Activated T-helper 1 cell treated with anti-CD3 and anti-CD28 coated beads, Interleukin-12 subunit alpha, Interleukin-12 subunit beta, Interleukin-2, Interleukin-4 antibody, amounts not matched to agents 30 ng/mL and 10 ng/mL and 1 ng/mL, durations not matched to agents 14 hours and 24 hours and 36 hours (primary cell): ENCODE results near the gene ADGRG4. TPM values are rescaled to one million over a fixed set of nuclear protein-coding genes. Genes with fewer than 3 reads are reported as not detected.
"Not testable (repeated sequence)": the region's sequence is repeated elsewhere in the genome, so short reads cannot be mapped to it uniquely, and the experiment has no call there.

Experiments
- DNase-seq: peaks from one replicate; pipeline ENCODE4 v3.0.0; 2021; ENCODE audit warnings: low spot score
- H3K27ac Mint-ChIP-seq: one replicate; pipeline ENCODE4 v1.8.0; 2021; ENCODE audit warnings: mild to moderate bottlenecking, mixed read lengths
- H3K27me3 Mint-ChIP-seq: one replicate; pipeline ENCODE4 v1.8.0; 2022; ENCODE audit warnings: mild to moderate bottlenecking, moderate library complexity, mixed read lengths; ENCODE audit not compliant: insufficient read depth
- H3K36me3 Mint-ChIP-seq: one replicate; pipeline ENCODE4 v1.8.0; 2021; ENCODE audit warnings: low read depth, mixed read lengths
- H3K4me1 Mint-ChIP-seq: one replicate; pipeline ENCODE4 v1.8.0; 2021; ENCODE audit warnings: low read depth, mixed read lengths
- H3K4me3 Mint-ChIP-seq: one replicate; pipeline ENCODE4 v1.8.0; 2021; ENCODE audit warnings: mild to moderate bottlenecking, moderate library complexity, mixed read lengths
- H3K9me3 Mint-ChIP-seq: one replicate; pipeline ENCODE4 v1.8.0; 2021; ENCODE audit warnings: mixed read lengths
- intact Hi-C: fragments of 100-400 bp; cut with micrococcal nuclease; formaldehyde crosslinking; loops from one replicate; pipeline ENCODE4 v1.15.1; 2024
- total RNA-seq: library from RNA; stranded (reverse); gene quantifications from 2 replicates; pipeline ENCODE4 v1.2.3, GENCODE V29; 2022

ADGRG4 gene
- total RNA-seq, 1 donor from 2014 or later = not detected

- DNase-seq = no peak
- no peak overlapping the region for H3K4me3 Mint-ChIP-seq
- no peaks in the 10 kb centered on the region for H3K27me3 Mint-ChIP-seq
- intact Hi-C loops = no loop called here
- H3K27ac Mint-ChIP-seq = no peak overlapping the region
- H3K4me1 Mint-ChIP-seq = no peaks in the 10 kb centered on the region
- H3K36me3 Mint-ChIP-seq = no peaks in the 10 kb centered on the region
- no peaks in the 10 kb centered on the region for H3K9me3 Mint-ChIP-seq
These were observed 120.6 kb downstream of the ADGRG4 start for GRCh38 chrX:136421338-136421737.

DNA sequence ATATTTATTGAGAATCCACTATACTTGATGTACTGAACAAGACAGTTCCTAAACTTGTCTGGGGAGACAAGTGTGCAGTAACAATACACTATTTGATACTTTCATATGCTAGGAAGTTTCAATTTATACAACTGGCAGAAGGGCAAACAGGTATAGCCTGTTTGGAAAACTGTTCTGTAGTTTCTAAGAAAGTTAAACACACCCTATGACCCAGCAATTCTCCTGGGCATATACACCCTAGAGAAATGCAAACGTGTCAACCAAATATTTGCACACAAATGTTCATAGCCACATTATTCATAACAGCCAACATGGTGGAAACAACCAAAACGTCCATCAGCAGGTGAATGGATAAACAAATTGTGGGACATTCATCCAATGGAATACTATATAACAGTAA lies 123.0 kb downstream of the ADGRG4 start:
- Mint-ChIP-seq H3K4me1 (no peaks in the 10 kb centered on the region), H3K36me3 (no peaks in the 10 kb centered on the region), H3K9me3 (no peaks in the 10 kb centered on the region), H3K27me3 (no peaks in the 10 kb centered on the region), H3K4me3 (no peak overlapping the region), H3K27ac (no peak overlapping the region)
- no peak for DNase-seq
- intact Hi-C loops = no loop called here

GRCh38 chrX:136425996-136426395 lies 125.2 kb downstream of the ADGRG4 start:
- no peaks in the 10 kb centered on the region for H3K4me1 Mint-ChIP-seq
- no peak for DNase-seq
- H3K27me3 Mint-ChIP-seq = no peaks in the 10 kb centered on the region
- no peaks in the 10 kb centered on the region for H3K36me3 Mint-ChIP-seq
- no peak overlapping the region for H3K4me3 Mint-ChIP-seq
- intact Hi-C loops = no loop called here
- no peak overlapping the region for H3K27ac Mint-ChIP-seq
- H3K9me3 Mint-ChIP-seq = no peaks in the 10 kb centered on the region

DNA sequence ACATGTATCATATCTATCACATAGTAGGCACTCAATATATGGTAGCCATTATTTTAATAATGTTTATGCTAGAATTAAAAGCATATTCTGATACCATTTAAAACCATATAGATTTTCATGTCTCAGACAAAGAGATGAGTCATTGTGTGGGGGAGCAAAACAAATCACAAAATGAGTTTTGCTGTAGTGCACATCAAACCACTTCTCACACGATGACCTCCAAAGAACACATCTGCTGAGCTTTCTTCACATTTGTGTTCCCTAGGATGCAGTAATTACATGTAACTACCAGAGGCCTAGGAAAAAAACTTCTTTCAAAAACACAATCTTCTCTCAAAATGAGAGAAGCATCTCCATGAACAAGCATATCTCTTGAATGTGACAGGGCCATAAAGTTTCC lies 130.9 kb downstream of the ADGRG4 start:
- H3K4me3 Mint-ChIP-seq = no peak overlapping the region
- no peak for DNase-seq
- no peaks in the 10 kb centered on the region for H3K9me3 Mint-ChIP-seq
- no peaks in the 10 kb centered on the region for H3K36me3 Mint-ChIP-seq
- H3K27me3 Mint-ChIP-seq = no peaks in the 10 kb centered on the region
- no peaks in the 10 kb centered on the region for H3K4me1 Mint-ChIP-seq
- no peak overlapping the region for H3K27ac Mint-ChIP-seq
- intact Hi-C loops = no loop called here

DNA sequence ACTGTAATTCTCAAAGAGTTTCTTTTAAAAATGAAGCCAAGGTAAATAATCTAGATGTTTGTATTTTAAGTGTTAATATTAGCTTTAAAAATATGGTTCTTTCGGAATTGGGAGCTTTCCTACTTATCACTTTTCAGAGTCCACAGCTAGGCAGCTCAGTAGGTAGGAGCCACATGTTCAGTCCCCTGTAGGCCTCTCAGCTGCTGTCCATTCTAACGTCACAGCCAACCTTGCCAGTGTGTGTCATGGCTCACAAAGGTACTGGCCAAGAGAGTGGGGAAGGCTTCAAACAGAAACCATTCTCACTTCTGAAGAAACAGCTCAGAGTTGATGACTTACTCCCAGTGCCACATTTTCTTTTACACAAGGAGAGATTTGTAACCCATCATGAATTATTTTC lies 137.0 kb downstream of the ADGRG4 start:
- Mint-ChIP-seq H3K27ac (no peak overlapping the region), H3K9me3 (no peaks in the 10 kb centered on the region), H3K4me1 (no peaks in the 10 kb centered on the region), H3K4me3 (no peak overlapping the region), H3K36me3 (no peaks in the 10 kb centered on the region), H3K27me3 (no peaks in the 10 kb centered on the region)
- DNase-seq = no peak
- intact Hi-C loops = no loop called here

GRCh38 chrX:136438192-136438591 lies 137.4 kb downstream of the ADGRG4 start:
- no peak overlapping the region for H3K27ac Mint-ChIP-seq
- no peaks in the 10 kb centered on the region for H3K36me3 Mint-ChIP-seq
- H3K4me3 Mint-ChIP-seq = no peak overlapping the region
- H3K9me3 Mint-ChIP-seq = no peaks in the 10 kb centered on the region
- intact Hi-C loops = no loop called here
- DNase-seq = no peak
- H3K4me1 Mint-ChIP-seq = no peaks in the 10 kb centered on the region
- H3K27me3 Mint-ChIP-seq = no peaks in the 10 kb centered on the region

GRCh38 chrX:136445674-136446073 lies 144.9 kb downstream of the ADGRG4 start:
- H3K4me3 Mint-ChIP-seq, H3K4me1 Mint-ChIP-seq, H3K27me3 Mint-ChIP-seq, DNase-seq, H3K36me3 Mint-ChIP-seq, intact Hi-C loops, H3K9me3 Mint-ChIP-seq, H3K27ac Mint-ChIP-seq: not testable (repeated sequence)

- Mint-ChIP-seq H3K27me3 (peaks cover 2% of the 10 kb centered on the region), H3K36me3 (no peaks in the 10 kb centered on the region), H3K4me1 (no peaks in the 10 kb centered on the region), H3K9me3 (no peaks in the 10 kb centered on the region), H3K27ac (no peak overlapping the region), H3K4me3 (no peak overlapping the region)
- intact Hi-C loops = no loop called here
- no peak for DNase-seq
These were observed 145.4 kb downstream of the ADGRG4 start for GRCh38 chrX:136446208-136446607.

- intact Hi-C loops = no loop called here
- Mint-ChIP-seq H3K36me3 (no peaks in the 10 kb centered on the region), H3K27ac (no peak overlapping the region), H3K4me1 (no peaks in the 10 kb centered on the region), H3K27me3 (peaks cover 2% of the 10 kb centered on the region), H3K9me3 (no peaks in the 10 kb centered on the region), H3K4me3 (no peak overlapping the region)
- no peak for DNase-seq
These were observed 146.5 kb downstream of the ADGRG4 start for GRCh38 chrX:136447308-136447707.

- Mint-ChIP-seq H3K9me3 (no peaks in the 10 kb centered on the region), H3K4me3 (no peak overlapping the region), H3K36me3 (no peaks in the 10 kb centered on the region), H3K27me3 (peaks cover 2% of the 10 kb centered on the region), H3K4me1 (no peaks in the 10 kb centered on the region), H3K27ac (no peak overlapping the region)
- intact Hi-C loops = no loop called here
- DNase-seq = no peak
These were observed 147.2 kb downstream of the ADGRG4 start for GRCh38 chrX:136447968-136448367.

- intact Hi-C loops = no loop called here
- no peaks in the 10 kb centered on the region for H3K9me3 Mint-ChIP-seq
- H3K4me1 Mint-ChIP-seq = no peaks in the 10 kb centered on the region
- H3K4me3 Mint-ChIP-seq = no peak overlapping the region
- no peaks in the 10 kb centered on the region for H3K36me3 Mint-ChIP-seq
- DNase-seq = no peak
- H3K27me3 Mint-ChIP-seq = peaks cover 2% of the 10 kb centered on the region
- H3K27ac Mint-ChIP-seq = no peak overlapping the region
These were observed 149.5 kb downstream of the ADGRG4 start for GRCh38 chrX:136450050-136450830.

- Mint-ChIP-seq H3K9me3 (no peaks in the 10 kb centered on the region), H3K27ac (no peak overlapping the region), H3K27me3 (no peaks in the 10 kb centered on the region), H3K4me3 (no peak overlapping the region), H3K4me1 (no peaks in the 10 kb centered on the region), H3K36me3 (no peaks in the 10 kb centered on the region)
- intact Hi-C loops = no loop called here
- DNase-seq = no peak
These were observed 151.9 kb downstream of the ADGRG4 start for GRCh38 chrX:136452614-136453013.

DNA sequence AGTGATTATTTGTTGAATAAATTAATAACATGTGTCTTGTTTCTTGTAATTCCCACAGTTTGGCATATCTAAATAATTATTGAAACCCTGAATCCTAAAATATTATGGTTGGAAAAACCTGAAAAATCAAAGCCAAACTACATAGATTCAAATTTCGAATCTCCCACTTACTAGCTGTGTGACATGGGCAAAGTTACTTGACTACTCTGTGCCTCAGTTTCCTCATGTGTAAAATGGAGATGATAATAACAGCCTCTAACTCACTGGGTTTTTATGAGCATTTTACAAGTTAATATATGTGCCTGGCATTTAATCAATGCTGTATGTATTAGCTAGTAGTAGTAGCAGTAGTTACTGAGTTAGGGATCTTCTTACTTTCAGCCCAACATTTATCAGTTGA lies 152.4 kb downstream of the ADGRG4 start:
- H3K27me3 Mint-ChIP-seq = no peaks in the 10 kb centered on the region
- H3K27ac Mint-ChIP-seq = no peak overlapping the region
- H3K36me3 Mint-ChIP-seq = no peaks in the 10 kb centered on the region
- no peaks in the 10 kb centered on the region for H3K9me3 Mint-ChIP-seq
- no peak for DNase-seq
- H3K4me3 Mint-ChIP-seq = no peak overlapping the region
- intact Hi-C loops = no loop called here
- no peaks in the 10 kb centered on the region for H3K4me1 Mint-ChIP-seq

DNA sequence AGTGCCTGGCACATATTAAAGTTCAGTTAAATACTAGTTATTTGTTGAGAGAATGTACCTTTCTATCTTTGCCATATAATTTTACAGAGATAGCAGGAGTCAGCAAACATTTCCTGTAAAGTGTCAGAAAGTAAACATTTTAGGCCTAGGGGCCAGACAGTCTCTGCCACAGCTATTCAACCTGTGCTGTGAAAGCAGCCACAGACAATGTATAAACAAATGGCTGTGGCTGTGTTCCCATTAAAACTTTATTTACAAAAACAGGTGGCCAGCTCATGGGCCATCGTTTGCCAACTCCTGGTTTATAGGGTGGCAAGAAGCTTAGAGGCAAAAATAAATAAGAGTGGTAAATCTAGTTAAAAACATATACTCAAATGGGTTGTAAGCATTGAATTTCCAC lies 153.0 kb downstream of the ADGRG4 start:
- intact Hi-C loops = no loop called here
- no peaks in the 10 kb centered on the region for H3K27me3 Mint-ChIP-seq
- no peak overlapping the region for H3K27ac Mint-ChIP-seq
- H3K9me3 Mint-ChIP-seq = no peaks in the 10 kb centered on the region
- H3K4me3 Mint-ChIP-seq = no peak overlapping the region
- no peaks in the 10 kb centered on the region for H3K4me1 Mint-ChIP-seq
- no peaks in the 10 kb centered on the region for H3K36me3 Mint-ChIP-seq
- DNase-seq = no peak
